IMR-90 (cell line): ENCODE measurements around the gene ANO8. TPM values are rescaled to one million over a fixed set of nuclear protein-coding genes. Genes with fewer than 3 reads are reported as not detected.
A peak's percentile ranks its signal among the peaks of the same experiment; 100 is the strongest.

Source experiments
- ATAC-seq: fragments of 200-7000 bp; cut with Tn5 transposase; 2 replicates; pipeline ENCODE4 v1.9.1; 2020; ENCODE audit warnings: low read depth, mild to moderate bottlenecking, moderate library complexity
- BruUV-seq: library from RNA; stranded (reverse); fragments of 400-500 nt; replicated peaks from 2 replicates; lab custom pipeline; 2021; lab: Mats Ljungman, UMichigan
- CTCF ChIA-PET: fragments of 300-600 bp; formaldehyde crosslinking; extraction: SDS; loops from one replicate; lab custom pipeline; 2021; ENCODE audit warnings: antibody characterized with exemption; lab: Yijun Ruan, JAX
- POLR2A ChIA-PET: fragments of 300-600 bp; sonication (Branson Sonifier 250); formaldehyde crosslinking; loops from one replicate; lab custom pipeline; 2022; ENCODE audit warnings: antibody characterized with exemption; ENCODE audit not compliant: unreplicated experiment; lab: Charles Lee
- DNase-seq: peaks from one replicate; pipeline ENCODE4 v3.0.0; 2013
- H2AFZ ChIP-seq: replicated peaks from 2 replicates; pipeline ENCODE3; 2013; ENCODE audit warnings: low read length, mild to moderate bottlenecking; ENCODE audit not compliant: poor library complexity
- H2AK5ac ChIP-seq: 2 replicates; pipeline ENCODE4 v1.6.1; 2013; ENCODE audit warnings: low read depth, low read length, inconsistent platforms
- H2AK9ac ChIP-seq: replicated peaks from 2 replicates; pipeline ENCODE3; 2013; ENCODE audit warnings: mild to moderate bottlenecking, low read depth, low read length, moderate library complexity; ENCODE audit not compliant: poor library complexity
- H2BK120ac ChIP-seq: 2 replicates; pipeline ENCODE4 v1.6.1; 2013; ENCODE audit warnings: low read depth, low read length, inconsistent platforms
- H2BK15ac ChIP-seq: 3 replicates; pipeline ENCODE4 v1.6.1; 2013; ENCODE audit warnings: low read depth, low read length, inconsistent platforms
- H2BK20ac ChIP-seq: 2 replicates; pipeline ENCODE4 v1.6.1; 2013; ENCODE audit warnings: low read depth, mild to moderate bottlenecking, inconsistent platforms, low read length, moderate library complexity
- H2BK5ac ChIP-seq: 2 replicates; pipeline ENCODE4 v1.6.1; 2013; ENCODE audit warnings: mild to moderate bottlenecking, low read depth, low read length, inconsistent platforms; ENCODE audit not compliant: poor library complexity, severe bottlenecking
- H3K14ac ChIP-seq: replicated peaks from 2 replicates; pipeline ENCODE4 v1.6.1; 2013; ENCODE audit warnings: low read depth, low read length, inconsistent platforms
- H3K18ac ChIP-seq: 2 replicates; pipeline ENCODE4 v1.6.1; 2013; ENCODE audit warnings: low read depth, low read length, control low read depth
- H3K23ac ChIP-seq: 2 replicates; pipeline ENCODE4 v1.6.1; 2013; ENCODE audit warnings: low read depth, low read length, inconsistent platforms
- H3K27ac ChIP-seq: 2 replicates; pipeline ENCODE4 v1.5.1; 2013; ENCODE audit warnings: mild to moderate bottlenecking, control low read depth, low read length; ENCODE audit not compliant: insufficient read depth
- H3K27me3 ChIP-seq: 2 replicates; pipeline ENCODE4 v1.6.1; 2013; ENCODE audit warnings: low read length; ENCODE audit not compliant: control insufficient read depth, insufficient read depth
- H3K36me3 ChIP-seq: 2 replicates; pipeline ENCODE4 v1.6.1; 2013; ENCODE audit warnings: low read length, mixed read lengths; ENCODE audit not compliant: control insufficient read depth, insufficient read depth
- H3K4ac ChIP-seq: 2 replicates; pipeline ENCODE4 v1.6.1; 2013; ENCODE audit warnings: low read depth, low read length, inconsistent platforms
- H3K4me1 ChIP-seq: 2 replicates; pipeline ENCODE4 v1.6.1; 2013; ENCODE audit warnings: low read length, mixed read lengths; ENCODE audit not compliant: control insufficient read depth, insufficient read depth
- H3K4me2 ChIP-seq: 2 replicates; pipeline ENCODE4 v1.6.1; 2013; ENCODE audit warnings: low read depth, mild to moderate bottlenecking, control low read depth, low read length, moderate library complexity
- H3K4me3 ChIP-seq: 2 replicates; pipeline ENCODE4 v1.5.1; 2013; ENCODE audit warnings: low read depth, mild to moderate bottlenecking, control low read depth, low read length, moderate library complexity; ENCODE audit not compliant: insufficient read depth
- H3K56ac ChIP-seq: 2 replicates; pipeline ENCODE4 v1.6.1; 2013; ENCODE audit warnings: low read length, inconsistent platforms; ENCODE audit not compliant: insufficient read depth; ENCODE audit errors: extremely low read depth
- H3K79me1 ChIP-seq, 2 experiments: 2 replicates each; pipeline ENCODE4 v1.6.1; 2013; ENCODE audit warnings: low read length in 2 of 2, inconsistent platforms in 1 of 2, low read depth in 1 of 2
- H3K9ac ChIP-seq: 2 replicates; pipeline ENCODE4 v1.6.1; 2013; ENCODE audit warnings: low read depth, low read length, control low read depth
- H3K9me1 ChIP-seq: 2 replicates; pipeline ENCODE4 v1.6.1; 2013; ENCODE audit warnings: low read length, inconsistent platforms; ENCODE audit not compliant: insufficient read depth
- H3K9me3 ChIP-seq: 2 replicates; pipeline ENCODE4 v1.6.1; 2013; ENCODE audit warnings: low read length; ENCODE audit not compliant: control insufficient read depth, insufficient read depth
- H4K20me1 ChIP-seq: 2 replicates; pipeline ENCODE4 v1.6.1; 2013; ENCODE audit warnings: low read length, inconsistent platforms; ENCODE audit not compliant: insufficient read depth
- H4K5ac ChIP-seq: 2 replicates; pipeline ENCODE4 v1.6.1; 2013; ENCODE audit warnings: mild to moderate bottlenecking, low read depth, low read length, control low read depth
- H4K8ac ChIP-seq, 2 experiments: 2 replicates each; pipeline ENCODE4 v1.6.1; 2013; ENCODE audit warnings: low read depth in 2 of 2, low read length in 2 of 2, control low read depth in 1 of 2, inconsistent platforms in 1 of 2
- H4K91ac ChIP-seq: 2 replicates; pipeline ENCODE4 v1.6.1; 2013; ENCODE audit warnings: low read depth, low read length, inconsistent platforms; ENCODE audit not compliant: insufficient read depth
- CEBPB ChIP-seq: IDR thresholded peaks from 2 replicates; pipeline ENCODE4 v1.6.1; 2012; ENCODE audit warnings: low read depth, low read length, improper control_type of control experiment
- NFE2L2 ChIP-seq: fragments of 150-350 bp; IDR thresholded peaks from 2 replicates; pipeline ENCODE4 v1.6.1; 2016; ENCODE audit warnings: low read depth, mild to moderate bottlenecking, low read length
- WGBS, 2 experiments: methylation state at CpG; one replicate each; pipeline versions ENCODE4 v1.1.5 to v1.1.7; 2013; ENCODE audit warnings: missing lambda C conversion rate in 2 of 2; ENCODE audit not compliant: insufficient read length in 1 of 2; ENCODE audit errors: extremely low coverage in 2 of 2; 5-methylcytosine and 5-hydroxymethylcytosine counted together
- dilution Hi-C: fragments of 300-500 bp; cut with HindIII; formaldehyde crosslinking; loops from one replicate; pipeline ENCODE4 v1.14.3; 2018; ENCODE audit warnings: low sequenced_read_pairs; ENCODE audit not compliant: unreplicated experiment
- in situ Hi-C: fragments of 300-500 bp; cut with MboI; formaldehyde crosslinking; loops from 3 replicates; pipeline ENCODE4 v1.14.3; 2019; ENCODE audit warnings: low sequenced_read_pairs, inconsistent platforms, mixed read lengths
- intact Hi-C: fragments of 100-400 bp; cut with micrococcal nuclease; formaldehyde crosslinking; loops from 2 replicates; pipeline ENCODE4 v1.10.0; 2022
- polyA plus RNA-seq, 3 experiments: library from polyadenylated mRNA; depleted of rRNA; stranded (reverse); fragments of >200 nt; gene quantifications; 2 replicates each; pipeline ENCODE4 v1.2.3, GENCODE V29; 2012; ENCODE audit warnings: low replicate concordance in 1 of 3
- total RNA-seq: library from RNA; depleted of rRNA; stranded (reverse); fragments of >200 nt; gene quantifications from 2 replicates; pipeline ENCODE4 v1.2.3, GENCODE V29; 2012

ANO8 gene
- total and polyA plus RNA-seq, 2 of the 4 experiments (the other 2 are of a cell fraction), result 1.6 to 5.6 TPM

DNA sequence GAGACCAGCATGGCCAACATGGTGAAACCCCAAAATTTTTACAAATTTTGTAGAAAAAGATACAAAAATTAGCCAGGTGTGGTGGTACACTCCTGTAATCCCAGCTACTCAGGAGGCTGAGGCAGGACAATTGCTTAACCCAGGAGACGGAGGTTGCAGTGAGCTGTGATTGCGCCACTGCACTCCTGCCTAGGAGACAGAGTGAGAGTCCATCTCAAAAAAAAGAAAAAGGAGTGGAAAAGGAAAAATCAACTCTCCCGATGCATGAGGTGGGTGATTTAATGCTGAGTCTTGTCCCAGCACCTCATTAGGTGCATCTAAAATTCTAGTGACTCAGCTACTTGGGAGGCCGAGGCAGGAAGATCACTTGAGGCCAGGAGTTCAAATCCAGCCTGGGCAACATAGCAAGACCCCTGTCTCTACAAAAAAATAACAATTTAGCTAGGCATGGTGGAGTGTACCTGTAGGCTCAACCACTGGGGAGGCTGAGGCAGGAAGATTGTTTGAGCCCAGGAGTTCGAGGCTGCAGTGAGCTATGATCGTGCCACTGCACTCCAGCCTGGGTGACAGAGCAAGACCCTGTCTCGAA, 22.5 kb upstream of the ANO8 start:
- no peaks in the 10 kb centered on the region for H3K9me3 ChIP-seq
- no peak overlapping the region for H4K5ac ChIP-seq
- H3K4ac ChIP-seq, result no peak overlapping the region
- no peak overlapping the region for H2AK5ac ChIP-seq
- no peak overlapping the region for H2BK20ac ChIP-seq
- DNase-seq, result no peak
- H3K79me1 ChIP-seq, result no peaks in the 10 kb centered on the region
- no peak overlapping the region for H3K27ac ChIP-seq
- in situ Hi-C loops (no loop called here), dilution Hi-C loops (no loop called here), intact Hi-C loops (no loop called here)
- H2AFZ ChIP-seq, result no peak overlapping the region
- H3K4me1 ChIP-seq, result no peaks in the 10 kb centered on the region
- H3K36me3 ChIP-seq, result no peaks in the 10 kb centered on the region
- H3K14ac ChIP-seq, result no peak overlapping the region
- H2AK9ac ChIP-seq, result no peak overlapping the region
- ATAC-seq, result no peak
- no peak overlapping the region for H3K4me2 ChIP-seq
- no peaks in the 10 kb centered on the region for H4K20me1 ChIP-seq
- no peak overlapping the region for H4K8ac ChIP-seq
- H3K9ac ChIP-seq, result no peak overlapping the region
- H2BK15ac ChIP-seq, result no peak overlapping the region
- peaks cover 7% of the 10 kb centered on the region; the same call in 1 of the 2 replicates for H3K27me3 ChIP-seq
- no peak overlapping the region for H2BK5ac ChIP-seq
- CTCF ChIA-PET, result no interaction called here
- no peak overlapping the region for H3K56ac ChIP-seq
- POLR2A ChIA-PET, result no interaction called here
- TF ChIP-seq NFE2L2, result no peak
- 0 out of 2 replicates have a peak, but pooled peaks have one; percentile 27 for TF ChIP-seq CEBPB
- H3K9me1 ChIP-seq, result no peaks in the 10 kb centered on the region
- H3K4me3 ChIP-seq, result no peak overlapping the region
- no peak overlapping the region; the same call in 1 of the 2 replicates for H3K23ac ChIP-seq
- no peak overlapping the region for H4K91ac ChIP-seq
- BruUV-seq, result no TSS peak
- H3K18ac ChIP-seq, result no peak overlapping the region
- 100% methylated on average over 1 of the region's 7 CpGs; no CpG with 5 or more reads in 1 of the 2 experiments for WGBS, 2 experiments
- H2BK120ac ChIP-seq, result no peak overlapping the region
